DMS79 treated with DMSO at 0.1 percent for 48 hours (cell line): ENCODE data around the gene UBE2E2.

Experiments used
- DNase-seq: peaks from one replicate; lab custom pipeline; 2025; lab: John Stamatoyannopoulos, UW

Gene UBE2E2

DNA sequence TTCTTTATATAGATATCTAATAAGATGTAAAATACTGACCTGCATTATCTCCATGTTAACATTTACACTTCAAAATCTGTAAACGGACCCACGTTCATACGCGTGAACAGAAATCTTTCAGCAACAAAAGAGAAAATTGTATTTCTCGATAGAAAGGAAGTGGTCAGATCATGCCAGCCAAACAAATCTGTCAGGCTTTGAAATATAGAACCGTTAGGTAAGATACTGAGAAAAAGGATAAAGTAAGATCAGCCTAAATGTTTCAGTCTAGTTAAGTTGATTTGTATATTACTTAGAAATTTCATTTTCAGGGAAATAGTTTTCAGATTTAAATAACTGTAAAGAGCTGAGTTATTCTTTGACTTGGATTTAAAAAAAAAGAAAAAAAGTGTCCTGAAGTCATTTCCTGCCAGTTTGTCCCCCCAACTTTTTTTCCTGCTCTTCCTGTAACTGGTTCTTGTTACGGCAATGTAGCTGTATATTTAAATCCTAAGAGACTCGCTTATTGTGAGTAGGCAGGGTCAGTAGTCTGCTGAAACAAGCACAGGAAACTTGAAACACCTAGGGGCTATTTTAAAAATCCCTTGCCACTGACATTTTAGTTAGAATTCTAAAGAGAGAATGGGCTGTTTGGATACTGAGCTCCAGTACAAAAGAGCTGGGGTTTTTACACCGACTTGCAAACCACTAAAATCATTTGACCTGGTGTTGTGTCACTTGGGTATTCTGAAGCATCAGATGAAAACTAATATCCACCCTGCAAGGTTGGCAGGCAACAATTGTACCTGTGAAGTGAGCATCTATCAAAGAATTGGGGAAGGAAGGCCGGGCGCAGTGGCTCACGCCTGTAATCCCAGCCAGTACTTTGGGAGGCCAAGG is 237.5 kb downstream of the UBE2E2 start:
- no peak for DNase-seq

GRCh38 chr3:23442598-23443383 is 239.7 kb downstream of the UBE2E2 start:
- DNase-seq = no peak

- DNase-seq = no peak
Measured at GRCh38 chr3:23444386-23444785, 241.3 kb downstream of the UBE2E2 start.

DNA sequence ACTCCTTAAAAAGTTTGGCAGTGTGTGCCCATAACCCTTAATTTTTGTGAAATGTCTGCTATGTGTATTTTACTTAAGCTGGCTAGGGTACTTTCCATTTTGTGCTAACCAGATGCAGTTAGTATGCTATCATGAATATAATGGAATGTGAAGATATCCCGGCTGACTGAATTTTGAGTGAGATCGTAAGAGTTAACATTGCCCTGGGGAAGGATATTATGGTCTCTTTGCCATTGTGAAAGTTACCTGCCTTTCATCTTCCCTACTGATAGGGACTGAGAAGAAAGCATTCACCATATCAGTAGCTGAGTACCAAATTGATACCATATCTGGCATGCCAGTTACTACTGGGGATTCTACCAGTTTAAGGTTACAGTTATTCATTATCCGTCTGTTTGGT is 243.2 kb downstream of the UBE2E2 start:
- no peak for DNase-seq

GRCh38 chr3:23448998-23449537 is 245.9 kb downstream of the UBE2E2 start:
- DNase-seq = no peak

- no peak for DNase-seq
Measured at GRCh38 chr3:23450051-23450450, 246.9 kb downstream of the UBE2E2 start.

- no peak for DNase-seq
Measured at GRCh38 chr3:23450806-23451205, 247.7 kb downstream of the UBE2E2 start.

GRCh38 chr3:23452408-23452807 is 249.3 kb downstream of the UBE2E2 start:
- DNase-seq = no peak

DNA sequence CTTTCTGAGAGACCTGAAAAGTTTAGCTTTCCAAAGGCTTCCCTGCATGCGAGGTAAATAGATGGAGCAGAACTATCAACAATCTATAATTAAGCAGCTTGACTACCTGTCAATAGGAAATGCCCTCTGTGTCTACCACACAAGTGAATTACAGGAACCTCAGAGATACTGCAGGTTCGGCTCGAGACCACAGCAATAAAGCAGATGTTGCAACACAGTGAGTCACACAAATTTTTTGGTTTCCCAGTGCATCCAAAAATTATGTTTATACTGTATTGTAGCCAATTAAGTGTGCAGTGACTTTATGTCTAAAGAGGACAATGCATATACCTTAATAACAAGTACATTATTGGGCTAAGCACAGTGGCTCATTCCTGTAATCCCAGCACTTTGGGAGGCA is 252.0 kb downstream of the UBE2E2 start:
- no peak for DNase-seq

DNA sequence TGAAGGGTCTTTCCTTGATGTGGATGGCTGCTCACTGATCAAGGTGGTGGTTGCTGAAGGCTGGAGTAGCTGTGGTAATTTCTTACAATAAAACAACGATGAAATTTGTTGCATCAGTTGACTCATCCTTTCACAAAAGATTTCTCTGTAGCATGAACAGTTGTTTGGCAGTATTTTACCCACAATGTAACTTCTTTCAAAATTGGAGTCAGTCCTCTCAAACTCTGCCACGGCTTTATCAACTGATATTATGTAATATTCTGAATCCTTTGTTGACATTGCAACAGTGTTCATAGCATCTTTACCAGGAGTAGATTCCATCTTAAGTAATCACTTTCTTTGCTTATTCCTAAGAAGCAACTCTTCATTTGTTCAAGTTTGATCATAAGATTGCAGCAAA is 252.6 kb downstream of the UBE2E2 start:
- DNase-seq = no peak

DNA sequence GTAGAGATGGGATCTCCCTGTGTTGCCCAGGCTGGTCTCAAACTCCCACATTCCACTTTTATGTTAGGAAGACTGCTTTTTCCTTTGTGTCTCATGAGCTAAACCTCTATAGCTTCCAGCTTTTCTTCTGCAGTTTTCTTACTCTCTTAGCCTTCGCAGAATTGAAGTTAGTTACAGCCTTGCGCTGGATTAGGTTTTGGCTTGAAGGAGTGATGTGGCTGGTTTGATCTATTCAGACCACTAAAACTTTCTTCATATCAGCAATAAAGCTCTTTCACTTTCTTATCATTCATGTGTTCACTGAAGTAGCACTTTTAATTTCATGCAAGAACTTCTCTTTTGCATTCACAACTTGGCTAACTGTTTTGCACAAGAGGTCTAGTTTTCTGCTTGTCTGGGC is 254.6 kb downstream of the UBE2E2 start:
- no peak for DNase-seq

GRCh38 chr3:23459465-23459864 is 256.3 kb downstream of the UBE2E2 start:
- DNase-seq = no peak

DNA sequence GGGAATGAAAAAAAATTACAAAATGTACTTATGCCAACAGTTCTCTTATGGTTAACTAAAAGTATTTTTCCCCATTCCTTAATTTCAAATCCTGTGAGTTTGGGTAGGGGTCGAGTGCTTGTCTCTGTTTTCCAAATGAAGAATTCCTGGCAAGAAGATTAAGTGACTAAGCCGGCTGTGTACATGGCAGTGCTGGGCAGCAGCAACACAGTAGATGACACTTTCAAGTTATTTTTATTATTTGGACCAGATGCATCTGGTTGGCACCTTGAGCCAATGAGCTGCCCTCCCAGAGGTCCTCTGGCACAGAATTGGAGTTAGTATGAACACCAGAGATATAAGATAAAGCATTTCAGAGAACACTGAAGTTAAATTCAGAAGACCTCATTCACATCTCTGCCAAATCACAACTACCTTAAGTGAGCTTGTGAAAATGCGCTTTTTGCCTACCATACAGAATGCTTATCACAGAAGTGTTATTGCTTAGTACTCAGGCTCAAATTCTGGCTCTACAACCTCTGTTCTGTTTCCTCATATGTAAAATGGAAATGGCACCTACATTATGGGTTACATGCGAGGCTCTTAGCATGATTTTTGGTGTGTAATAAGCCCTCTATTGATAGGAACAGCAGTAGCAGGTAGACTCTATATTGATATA is 256.9 kb downstream of the UBE2E2 start:
- no peak for DNase-seq

DNA sequence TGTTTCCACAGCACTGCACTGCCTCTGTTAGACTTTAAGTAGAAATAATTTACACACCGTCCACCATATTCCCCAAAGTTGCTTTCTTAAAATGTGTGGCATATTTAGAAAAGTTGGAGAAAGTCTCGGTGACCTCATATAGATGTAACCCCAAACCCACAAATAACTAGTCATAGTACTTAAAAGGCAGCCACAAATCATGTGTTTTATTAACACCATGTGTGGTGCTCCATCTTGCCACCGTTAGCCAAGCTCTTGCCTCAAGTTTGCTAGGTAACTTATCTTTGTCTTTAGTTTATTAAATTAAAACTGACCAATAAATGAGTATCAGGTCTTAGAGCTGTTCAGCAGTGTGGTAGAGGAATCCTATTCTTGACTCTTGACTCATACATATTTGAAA is 257.9 kb downstream of the UBE2E2 start:
- no peak for DNase-seq

- DNase-seq = no peak
Measured at GRCh38 chr3:23463791-23464190, 260.7 kb downstream of the UBE2E2 start.

GRCh38 chr3:23465569-23465968 is 262.4 kb downstream of the UBE2E2 start:
- DNase-seq = no peak

- DNase-seq = no peak
Measured at GRCh38 chr3:23468203-23468602, 265.1 kb downstream of the UBE2E2 start.

- DNase-seq = no peak
Measured at GRCh38 chr3:23474580-23475357, 271.6 kb downstream of the UBE2E2 start.

- no peak for DNase-seq
Measured at GRCh38 chr3:23475446-23475845, 272.3 kb downstream of the UBE2E2 start.

DNA sequence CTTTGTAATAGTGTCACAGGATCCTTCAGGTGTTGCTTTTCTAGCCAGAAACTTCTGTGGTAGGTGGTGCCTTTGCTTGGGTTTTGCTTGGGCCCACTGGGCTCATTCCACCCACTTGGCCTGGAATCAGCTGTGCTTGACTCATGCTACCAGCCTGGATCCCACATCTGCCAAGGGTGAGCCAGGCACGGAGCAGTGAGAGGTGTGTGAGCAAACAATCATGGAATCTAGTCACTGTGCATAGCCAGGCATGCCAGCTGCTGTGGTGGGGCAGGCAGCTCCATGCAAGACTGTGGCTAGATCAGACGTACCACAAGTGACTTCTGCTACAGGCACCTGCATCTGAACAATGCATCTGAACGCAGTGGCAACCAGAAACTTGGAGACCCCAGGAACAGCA is 275.9 kb downstream of the UBE2E2 start:
- DNase-seq = no peak

DNA sequence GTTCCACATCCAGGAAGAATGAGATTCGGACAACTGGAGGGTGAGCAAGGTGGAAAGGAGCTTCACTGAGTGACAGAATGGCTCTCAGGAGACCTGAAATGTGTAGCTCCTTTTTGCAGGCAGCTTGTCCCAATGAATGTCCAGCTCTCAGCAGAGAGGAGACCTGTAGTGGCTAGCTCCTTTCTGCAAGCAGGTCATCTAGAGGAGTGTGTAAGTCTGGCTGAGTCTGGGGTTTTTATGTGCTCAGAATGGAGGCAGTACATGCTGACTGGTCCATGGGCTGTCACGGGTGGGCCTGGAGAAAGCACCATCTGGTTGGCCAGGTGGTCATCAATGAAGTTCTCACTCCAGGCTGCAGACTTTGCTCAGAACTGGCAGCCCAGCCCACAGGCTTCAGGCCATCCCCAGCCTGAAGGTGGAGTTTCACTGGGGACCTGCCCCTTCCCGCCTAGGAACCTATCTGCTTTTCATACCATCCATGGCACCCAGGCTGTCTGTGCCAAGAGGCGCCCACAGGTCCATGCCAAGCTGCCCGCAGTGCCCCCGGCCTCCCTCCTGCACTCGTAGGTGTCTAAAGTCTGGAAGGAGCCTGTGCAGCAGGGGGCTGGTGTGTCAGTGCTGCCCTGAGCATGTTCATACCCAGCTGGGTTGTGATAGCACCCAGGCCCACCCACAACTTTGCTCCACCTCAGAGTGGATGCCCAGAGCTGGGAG is 276.6 kb downstream of the UBE2E2 start:
- no peak for DNase-seq
